HG02610 (cell line): ENCODE results near the gene IL7R.

Experiments
- ATAC-seq: cut with Tn5 transposase; IDR thresholded peaks from one replicate; pipeline ENCODE4 v1.9.1; 2021; ENCODE audit warnings: mild to moderate bottlenecking, moderate library complexity; ENCODE audit not compliant: unreplicated experiment

Gene IL7R

GRCh38 chr5:35903631-35904203 is 47.0 kb downstream of the IL7R start:
- no peak for ATAC-seq

- ATAC-seq: peak; percentile 70
Observed at GRCh38 chr5:35904443-35905132, 47.9 kb downstream of the IL7R start.

- ATAC-seq: no peak
Observed at GRCh38 chr5:35908228-35908627, 51.5 kb downstream of the IL7R start.

- ATAC-seq: no peak
Observed at GRCh38 chr5:35908814-35909213, 52.1 kb downstream of the IL7R start.

GRCh38 chr5:35919191-35919590 is 62.5 kb downstream of the IL7R start:
- ATAC-seq: no peak

- no peak for ATAC-seq
Observed at GRCh38 chr5:35920890-35921289, 64.2 kb downstream of the IL7R start.

GRCh38 chr5:35921930-35922329 is 65.2 kb downstream of the IL7R start:
- ATAC-seq: no peak

- no peak for ATAC-seq
Observed at GRCh38 chr5:35922468-35922867, 65.8 kb downstream of the IL7R start.

GRCh38 chr5:35924122-35924949 is 67.6 kb downstream of the IL7R start:
- ATAC-seq: no peak

GRCh38 chr5:35924950-35925722 is 68.4 kb downstream of the IL7R start:
- ATAC-seq: peak; percentile 77

GRCh38 chr5:35926389-35927051 is 69.8 kb downstream of the IL7R start:
- peak; percentile 59 for ATAC-seq
